Caco-2 (cell line): ENCODE results near the gene GPC6. TPM values are rescaled to one million over a fixed set of nuclear protein-coding genes. Genes with fewer than 3 reads are reported as not detected.
A peak's percentile ranks its signal among the peaks of the same experiment; 100 is the strongest.

Experiments
- BruUV-seq: library from RNA; stranded (reverse); fragments of 400-500 nt; replicated peaks from 2 replicates; lab custom pipeline; 2021; lab: Mats Ljungman, UMichigan
- CTCF ChIA-PET: fragments of 300-600 bp; sonication (Branson Sonifier 250); formaldehyde crosslinking; loops from one replicate; lab custom pipeline; 2022; ENCODE audit warnings: antibody characterized with exemption; lab: Charles Lee
- POLR2A ChIA-PET: fragments of 300-600 bp; sonication (Branson Sonifier 250); formaldehyde crosslinking; loops from one replicate; lab custom pipeline; 2022; ENCODE audit warnings: antibody characterized with exemption; lab: Charles Lee
- DNase-seq, 2 experiments: peaks; one replicate each; pipeline versions ENCODE4 v3.0.0 to v3.0.0-alpha.2; 2020 to 2022
- H3K27me3 ChIP-seq: replicated peaks from 2 replicates; pipeline ENCODE4 v1.6.0; 2011; ENCODE audit warnings: low read length; ENCODE audit not compliant: control insufficient read depth, insufficient read depth
- H3K36me3 ChIP-seq: 2 replicates; pipeline ENCODE4 v1.5.1; 2011; ENCODE audit warnings: low read length; ENCODE audit not compliant: control insufficient read depth, insufficient read depth
- H3K4me1 ChIP-seq: fragments of 250-450 bp; sonication (Bioruptor Pico); 2 replicates; pipeline ENCODE4 v1.5.1; 2020; ENCODE audit warnings: mild to moderate bottlenecking
- H3K4me3 ChIP-seq: 2 replicates; pipeline ENCODE4 v1.5.1; 2011; ENCODE audit warnings: low read depth, mild to moderate bottlenecking, control low read depth, low read length
- H3K9me3 ChIP-seq: fragments of 250-450 bp; sonication (Bioruptor Pico); 2 replicates; pipeline ENCODE4 v1.5.1; 2020; ENCODE audit warnings: mild to moderate bottlenecking, moderate library complexity
- H3K27ac Mint-ChIP-seq: one replicate; pipeline ENCODE4 v1.8.0; 2022; ENCODE audit warnings: mixed read lengths; ENCODE audit not compliant: unreplicated experiment
- H3K27me3 Mint-ChIP-seq: one replicate; pipeline ENCODE4 v1.8.0; 2022; ENCODE audit warnings: mixed read lengths; ENCODE audit not compliant: insufficient read depth, unreplicated experiment
- H3K36me3 Mint-ChIP-seq: one replicate; pipeline ENCODE4 v1.8.0; 2022; ENCODE audit warnings: mild to moderate bottlenecking, mixed read lengths; ENCODE audit not compliant: insufficient read depth, unreplicated experiment
- H3K4me1 Mint-ChIP-seq: one replicate; pipeline ENCODE4 v1.8.0; 2022; ENCODE audit warnings: low read depth, mixed read lengths; ENCODE audit not compliant: unreplicated experiment
- H3K4me3 Mint-ChIP-seq: one replicate; pipeline ENCODE4 v1.8.0; 2022; ENCODE audit warnings: mild to moderate bottlenecking, moderate library complexity, mixed read lengths; ENCODE audit not compliant: unreplicated experiment
- H3K9me3 Mint-ChIP-seq: one replicate; pipeline ENCODE4 v1.8.0; 2022; ENCODE audit warnings: mixed read lengths; ENCODE audit not compliant: unreplicated experiment
- CTCF ChIP-seq, 2 experiments: fragments of 200-600 bp in 1 of 2; IDR thresholded peaks; 1 replicate in 1 of 2; 2 replicates in 1 of 2; pipeline versions ENCODE4 v1.5.1 to v1.8.0; 2011 to 2022; ENCODE audit warnings: antibody characterized with exemption in 1 of 2, control low read depth in 1 of 2, inconsistent platforms in 1 of 2, low read depth in 1 of 2, low read length in 1 of 2, mild to moderate bottlenecking in 1 of 2, moderate library complexity in 1 of 2; ENCODE audit not compliant: insufficient read depth in 1 of 2, severe bottlenecking in 1 of 2, unreplicated experiment in 1 of 2
- intact Hi-C: fragments of 100-400 bp; cut with micrococcal nuclease; formaldehyde crosslinking; loops from one replicate; pipeline ENCODE4 v1.10.0; 2022; ENCODE audit not compliant: unreplicated experiment
- total RNA-seq: library from RNA; stranded (reverse); gene quantifications from 2 replicates; pipeline ENCODE4 v1.2.3, GENCODE V29; 2022

The GPC6 gene
- total RNA-seq, 1 experiment from 2014 or later = 0.16 TPM

GRCh38 chr13:93775507-93776108 lies 549.0 kb downstream of the GPC6 start:
- CTCF ChIA-PET = no interaction called here
- POLR2A ChIA-PET = no interaction called here
- no peaks in the 10 kb centered on the region for H3K36me3 Mint-ChIP-seq
- Histone ChIP-seq H3K36me3 (no peaks in the 10 kb centered on the region), H3K4me3 (no peak overlapping the region), H3K4me1 (no peaks in the 10 kb centered on the region; the same call in 1 of the 2 replicates), H3K9me3 (no peaks in the 10 kb centered on the region), H3K27me3 (no peaks in the 10 kb centered on the region)
- H3K27me3 Mint-ChIP-seq = no peaks in the 10 kb centered on the region
- no peak for DNase-seq
- no peak for TF ChIP-seq CTCF (IDR thresholded peaks at IDR 0.05; ENCODE audit: insufficient read depth in 1 of 2, low read depth in 1 of 2, low read length in 1 of 2, severe bottlenecking in 1 of 2, unreplicated experiment in 1 of 2)
- H3K4me3 Mint-ChIP-seq = peak overlapping the region; percentile 38
- no peak overlapping the region for H3K27ac Mint-ChIP-seq
- peaks cover 14% of the 10 kb centered on the region for H3K4me1 Mint-ChIP-seq
- H3K9me3 Mint-ChIP-seq = peaks cover 9% of the 10 kb centered on the region
- intact Hi-C loops = loop anchor here (1.0 kb wide), 1 partner anchor 8 kb away; no protein-coding TSS in a partner anchor
- no TSS peak for BruUV-seq

- Histone ChIP-seq H3K4me3 (no peak overlapping the region), H3K4me1 (no peaks in the 10 kb centered on the region; the same call in 1 of the 2 replicates), H3K9me3 (no peaks in the 10 kb centered on the region), H3K36me3 (no peaks in the 10 kb centered on the region), H3K27me3 (no peaks in the 10 kb centered on the region)
- H3K27me3 Mint-ChIP-seq = no peaks in the 10 kb centered on the region
- H3K9me3 Mint-ChIP-seq = peaks cover 9% of the 10 kb centered on the region
- no peak for DNase-seq
- ChIA-PET CTCF (no interaction called here), POLR2A (no interaction called here)
- intact Hi-C loops = no loop called here
- H3K4me3 Mint-ChIP-seq = no peak overlapping the region
- peaks cover 10% of the 10 kb centered on the region for H3K4me1 Mint-ChIP-seq
- BruUV-seq = no TSS peak
- H3K36me3 Mint-ChIP-seq = no peaks in the 10 kb centered on the region
- H3K27ac Mint-ChIP-seq = no peak overlapping the region
- no peak for TF ChIP-seq CTCF (IDR thresholded peaks at IDR 0.05; ENCODE audit: insufficient read depth in 1 of 2, low read depth in 1 of 2, low read length in 1 of 2, severe bottlenecking in 1 of 2, unreplicated experiment in 1 of 2)
These were observed 550.3 kb downstream of the GPC6 start for GRCh38 chr13:93776936-93777335.

GRCh38 chr13:93777504-93777903 lies 550.9 kb downstream of the GPC6 start:
- H3K4me1 ChIP-seq = no peaks in the 10 kb centered on the region; the same call in 1 of the 2 replicates
- Mint-ChIP-seq H3K36me3 (no peaks in the 10 kb centered on the region), H3K4me1 (peaks cover 10% of the 10 kb centered on the region), H3K4me3 (no peak overlapping the region), H3K27ac (no peak overlapping the region), H3K9me3 (peaks cover 3% of the 10 kb centered on the region), H3K27me3 (no peaks in the 10 kb centered on the region)
- no peak for DNase-seq
- intact Hi-C loops = no loop called here
- no TSS peak for BruUV-seq
- CTCF ChIA-PET = no interaction called here
- no peak for TF ChIP-seq CTCF (IDR thresholded peaks at IDR 0.05; ENCODE audit: insufficient read depth in 1 of 2, low read depth in 1 of 2, low read length in 1 of 2, severe bottlenecking in 1 of 2, unreplicated experiment in 1 of 2)
- H3K4me3 ChIP-seq = no peak overlapping the region
- no peaks in the 10 kb centered on the region for H3K27me3 ChIP-seq
- no peaks in the 10 kb centered on the region for H3K36me3 ChIP-seq
- no peaks in the 10 kb centered on the region for H3K9me3 ChIP-seq
- POLR2A ChIA-PET = no interaction called here
